GM12872 (cell line): Measurements from ENCODE around the gene TTL.

Experiments
- TF ChIP-seq, protein P1 (sequence below): IDR thresholded peaks from 3 replicates; pipeline ENCODE4 v1.5.1; 2011; ENCODE audit warnings: low read depth, mild to moderate bottlenecking, low read length, moderate library complexity; ENCODE audit not compliant: insufficient read depth

The TTL gene

DNA sequence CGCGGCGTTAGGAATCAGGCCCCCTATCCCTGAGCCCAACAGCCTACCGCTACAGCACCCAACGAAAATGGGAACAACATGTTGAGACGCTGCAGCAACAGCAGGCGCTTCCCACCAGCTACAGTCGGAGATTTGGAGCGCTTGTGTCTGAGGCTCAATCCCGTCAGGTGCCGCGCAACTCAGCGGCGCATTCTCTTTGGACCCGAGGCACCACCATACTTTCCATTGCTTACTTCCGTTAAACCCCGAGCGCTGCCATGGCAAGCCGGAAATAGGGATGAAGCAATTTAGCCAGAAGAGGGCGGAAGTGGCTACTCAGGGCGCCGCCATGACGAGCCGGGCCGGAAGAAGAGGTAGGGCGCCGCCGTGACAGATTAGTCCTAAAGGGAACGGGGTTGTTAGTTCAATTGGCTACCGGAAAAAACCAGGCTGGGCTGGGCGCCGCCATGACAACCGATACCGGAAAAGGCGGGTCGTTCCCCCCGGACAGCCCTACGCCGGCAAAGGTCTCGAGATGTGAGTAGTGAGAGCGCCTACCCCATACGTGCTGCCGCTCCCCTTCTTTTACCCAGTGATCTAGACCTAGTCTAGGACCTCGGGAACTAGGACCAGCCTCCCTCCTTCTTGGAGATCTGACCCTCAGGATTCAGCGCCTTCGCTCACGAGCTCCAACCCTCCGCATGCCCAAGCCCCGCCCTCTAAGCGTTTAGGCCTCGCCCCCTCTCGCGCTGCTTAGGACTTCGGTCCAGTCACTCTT lies 102.4 kb downstream of the TTL start, which contains the start of gene CHCHD5:
TSS of gene CHCHD5 (plus strand) at position 476 of the 757 bp plus-strand sequence. CDS start at position 515, 39 bp downstream.
- TF ChIP-seq, protein P1, sequence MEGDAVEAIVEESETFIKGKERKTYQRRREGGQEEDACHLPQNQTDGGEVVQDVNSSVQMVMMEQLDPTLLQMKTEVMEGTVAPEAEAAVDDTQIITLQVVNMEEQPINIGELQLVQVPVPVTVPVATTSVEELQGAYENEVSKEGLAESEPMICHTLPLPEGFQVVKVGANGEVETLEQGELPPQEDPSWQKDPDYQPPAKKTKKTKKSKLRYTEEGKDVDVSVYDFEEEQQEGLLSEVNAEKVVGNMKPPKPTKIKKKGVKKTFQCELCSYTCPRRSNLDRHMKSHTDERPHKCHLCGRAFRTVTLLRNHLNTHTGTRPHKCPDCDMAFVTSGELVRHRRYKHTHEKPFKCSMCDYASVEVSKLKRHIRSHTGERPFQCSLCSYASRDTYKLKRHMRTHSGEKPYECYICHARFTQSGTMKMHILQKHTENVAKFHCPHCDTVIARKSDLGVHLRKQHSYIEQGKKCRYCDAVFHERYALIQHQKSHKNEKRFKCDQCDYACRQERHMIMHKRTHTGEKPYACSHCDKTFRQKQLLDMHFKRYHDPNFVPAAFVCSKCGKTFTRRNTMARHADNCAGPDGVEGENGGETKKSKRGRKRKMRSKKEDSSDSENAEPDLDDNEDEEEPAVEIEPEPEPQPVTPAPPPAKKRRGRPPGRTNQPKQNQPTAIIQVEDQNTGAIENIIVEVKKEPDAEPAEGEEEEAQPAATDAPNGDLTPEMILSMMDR: no peak

DNA sequence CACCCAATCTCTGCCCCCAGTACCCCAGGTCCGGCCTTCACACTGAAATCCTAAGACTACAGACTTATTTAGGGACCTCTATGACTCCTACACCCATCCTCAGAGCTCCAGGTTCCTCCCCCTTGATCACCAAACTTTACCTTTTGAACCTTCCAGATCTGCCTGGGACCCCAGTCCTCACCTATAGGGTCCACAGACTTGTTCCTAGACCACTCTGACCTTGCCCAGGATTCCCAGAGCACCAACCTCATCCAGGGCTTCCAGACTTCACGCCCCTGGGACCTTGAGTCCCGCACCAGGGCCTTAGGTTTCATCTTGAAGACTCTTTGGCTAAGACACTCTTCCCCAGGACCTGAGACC lies 102.9 kb downstream of the TTL start:
- TF ChIP-seq, protein P1: no peak

DNA sequence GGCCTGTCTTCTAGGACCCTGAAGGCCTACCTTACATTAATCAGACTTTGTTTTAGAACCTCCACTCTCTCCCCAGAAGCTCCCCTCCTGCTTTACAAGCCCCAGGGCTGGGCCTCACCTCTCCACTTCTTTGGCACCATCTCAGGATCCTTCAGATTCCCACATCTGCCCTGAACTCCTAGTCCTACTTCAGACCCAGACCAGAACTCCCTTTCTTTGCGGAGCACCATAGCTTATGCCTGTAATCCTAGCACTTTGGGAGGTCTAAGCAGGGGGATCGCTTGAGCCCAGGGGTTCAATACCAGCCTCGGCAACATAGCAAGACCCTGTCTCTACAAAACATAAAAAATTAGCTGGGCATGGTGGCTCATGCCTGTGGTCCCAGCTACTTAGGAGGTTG lies 103.4 kb downstream of the TTL start:
- TF ChIP-seq, protein P1: no peak

DNA sequence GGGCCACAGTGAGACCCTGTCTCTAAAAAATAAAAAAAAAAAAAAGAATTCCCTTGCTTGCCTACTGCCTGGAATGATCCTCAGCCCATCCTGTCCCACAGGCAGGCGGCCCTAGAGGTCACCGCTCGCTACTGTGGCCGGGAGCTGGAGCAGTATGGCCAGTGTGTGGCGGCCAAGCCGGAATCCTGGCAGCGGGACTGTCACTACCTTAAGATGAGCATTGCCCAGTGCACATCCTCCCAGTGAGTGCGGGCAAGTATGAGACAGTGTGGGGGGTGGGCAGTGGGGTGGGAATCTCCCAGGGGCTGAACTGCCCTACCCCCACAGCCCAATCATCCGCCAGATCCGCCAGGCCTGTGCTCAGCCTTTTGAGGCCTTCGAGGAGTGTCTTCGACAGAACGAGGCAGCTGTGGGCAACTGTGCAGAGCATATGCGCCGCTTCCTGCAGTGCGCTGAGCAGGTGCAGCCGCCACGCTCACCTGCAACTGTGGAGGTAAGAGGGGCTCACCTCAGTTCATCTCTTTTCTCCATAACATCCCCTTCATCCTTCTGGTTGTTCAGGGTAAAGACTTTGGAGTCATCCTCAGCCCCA lies 104.0 kb downstream of the TTL start:
- TF ChIP-seq, protein P1: no peak

DNA sequence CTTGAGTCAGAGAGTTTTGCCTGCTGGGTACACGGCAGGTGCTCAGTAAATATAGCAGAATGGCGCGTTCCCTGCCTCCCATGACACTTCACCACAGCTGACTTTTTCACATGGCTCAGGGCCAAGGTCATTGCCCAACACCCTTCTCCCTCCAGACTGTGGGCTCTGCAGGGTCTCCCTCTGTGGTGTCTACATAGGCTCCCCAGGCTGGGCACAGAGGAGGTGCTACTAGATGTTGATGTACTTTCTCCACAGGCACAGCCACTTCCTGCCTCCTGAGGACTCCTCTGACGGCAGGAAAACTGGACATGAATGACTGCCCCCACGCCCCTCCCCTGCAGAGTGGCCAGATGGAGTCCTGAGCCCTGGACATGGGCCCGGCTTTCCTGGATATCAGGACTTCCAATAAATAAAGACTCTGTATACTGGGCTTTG lies 106.7 kb downstream of the TTL start:
- TF ChIP-seq, protein P1: no peak
